SU-DHL-6 (cell line): ENCODE measurements around the gene ADCY3.

Experiments used
- H2AFZ ChIP-seq: fragments of 200-600 bp; sonication (generic); 2 replicates; pipeline ENCODE4 v1.6.1; 2014; ENCODE audit warnings: low read depth, mild to moderate bottlenecking, moderate library complexity, mixed read lengths, antibody characterized with exemption, low read length; ENCODE audit not compliant: severe bottlenecking
- H3F3A ChIP-seq: fragments of 200-600 bp; shearing (Covaris generic); 2 replicates; pipeline ENCODE4 v1.6.0; 2016; ENCODE audit warnings: antibody characterized with exemption, mild to moderate bottlenecking; ENCODE audit not compliant: insufficient read depth
- H3K27ac ChIP-seq: fragments of 200-600 bp; sonication (generic); 2 replicates; pipeline ENCODE4 v1.5.1; 2016; ENCODE audit warnings: low read depth, mild to moderate bottlenecking, low read length, moderate library complexity, mixed read lengths
- H3K27me3 ChIP-seq: fragments of 200-600 bp; sonication (generic), shearing (Covaris generic); 2 replicates; pipeline ENCODE4 v1.6.0; 2014; ENCODE audit warnings: mild to moderate bottlenecking, low read length
- H3K36me3 ChIP-seq: fragments of 200-600 bp; sonication (generic); 2 replicates; pipeline ENCODE4 v1.6.1; 2014; ENCODE audit warnings: mild to moderate bottlenecking, low read length, mixed read lengths
- H3K4me2 ChIP-seq: fragments of 300-600, 200-600 bp; shearing (Covaris generic), sonication (generic); 2 replicates; pipeline ENCODE4 v1.6.0; 2014; ENCODE audit warnings: low read length, low read depth, mild to moderate bottlenecking; ENCODE audit not compliant: poor library complexity, severe bottlenecking
- H3K4me3 ChIP-seq: fragments of 200-600 bp; sonication (generic); 2 replicates; pipeline ENCODE4 v1.5.1; 2014; ENCODE audit warnings: antibody characterized with exemption, low read length, mild to moderate bottlenecking, mixed read lengths; ENCODE audit not compliant: insufficient read depth, poor library complexity, severe bottlenecking
- H3K79me2 ChIP-seq: fragments of 200-600 bp; sonication (generic); 2 replicates; pipeline ENCODE4 v1.6.1; 2014; ENCODE audit warnings: mild to moderate bottlenecking, low read length, moderate library complexity; ENCODE audit not compliant: insufficient read depth
- H3K9ac ChIP-seq: fragments of 200-600 bp; sonication (generic); 2 replicates; pipeline ENCODE4 v1.7.0; 2014; ENCODE audit warnings: mild to moderate bottlenecking, low read length
- H3K9me2 ChIP-seq: fragments of 200-600 bp; sonication (generic); replicated peaks from 2 replicates; pipeline ENCODE4 v1.6.1; 2014; ENCODE audit warnings: low read length; ENCODE audit not compliant: insufficient read depth
- H3K9me3 ChIP-seq: fragments of 200-600 bp; sonication (generic); 2 replicates; pipeline ENCODE4 v1.6.1; 2014; ENCODE audit warnings: low read length, mixed read lengths; ENCODE audit not compliant: insufficient read depth
- H4K20me1 ChIP-seq: fragments of 200-600 bp; sonication (generic); 2 replicates; pipeline ENCODE4 v1.6.1; 2014; ENCODE audit warnings: low read depth, mild to moderate bottlenecking, antibody characterized with exemption, low read length, moderate library complexity, mixed read lengths
- CTCF ChIP-seq: fragments of 200-600 bp; sonication (generic); IDR thresholded peaks from one replicate; pipeline ENCODE4 v1.5.1; 2017; ENCODE audit warnings: antibody characterized with exemption, mild to moderate bottlenecking, low read length, moderate library complexity; ENCODE audit not compliant: insufficient read depth, poor library complexity, severe bottlenecking
- EZH2phosphoT487 ChIP-seq: fragments of 200-600 bp; sonication (generic), shearing (Covaris generic); conservative IDR thresholded peaks from 2 replicates; pipeline ENCODE4 v1.6.1; 2018; ENCODE audit warnings: mild to moderate bottlenecking, antibody characterized with exemption, low read length, moderate library complexity, mixed read lengths

ADCY3 gene

DNA sequence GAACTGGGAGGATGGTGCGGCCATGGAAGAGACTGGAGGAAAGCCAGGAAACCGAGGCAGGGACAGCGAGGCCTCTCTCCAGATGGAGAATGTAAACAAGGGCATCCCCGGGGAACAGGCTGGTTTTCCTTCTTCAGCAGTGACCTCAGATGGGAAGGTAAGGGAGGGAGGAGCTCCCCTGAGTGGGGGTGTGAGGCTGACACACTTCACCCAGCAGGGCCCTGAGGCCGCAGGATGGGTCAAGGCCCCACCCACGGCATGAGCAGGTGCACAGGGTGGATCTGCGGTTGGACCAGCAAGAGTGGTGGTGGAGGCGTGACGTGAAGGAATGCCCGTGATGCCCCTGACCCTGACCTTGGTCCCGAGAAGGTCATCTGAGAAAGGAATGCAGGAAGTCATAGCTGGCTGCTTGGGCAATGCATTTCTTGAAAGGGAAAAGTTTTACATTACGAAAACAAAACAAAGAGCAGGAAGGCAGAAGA, 48.1 kb downstream of the ADCY3 start:
- no peaks in the 10 kb centered on the region for H3K27me3 ChIP-seq
- no peak overlapping the region for H3K9ac ChIP-seq
- H3K9me3 ChIP-seq: no peaks in the 10 kb centered on the region
- peaks cover 11% of the 10 kb centered on the region; the same call in 1 of the 2 replicates for H3K79me2 ChIP-seq
- no peak for TF ChIP-seq CTCF
- no peak for TF ChIP-seq EZH2phosphoT487
- no peak overlapping the region for H3K4me3 ChIP-seq
- no peaks in the 10 kb centered on the region for H3F3A ChIP-seq
- no peaks in the 10 kb centered on the region for H3K9me2 ChIP-seq
- 0 out of 2 replicates have a peak, but pooled peaks cover 3% of the 10 kb centered on the region for H3K36me3 ChIP-seq
- no peak overlapping the region for H3K27ac ChIP-seq
- H3K4me2 ChIP-seq: no peak overlapping the region
- no peak overlapping the region for H2AFZ ChIP-seq
- H4K20me1 ChIP-seq: no peaks in the 10 kb centered on the region

- Histone ChIP-seq H3K36me3 (0 out of 2 replicates have a peak, but pooled peaks cover 3% of the 10 kb centered on the region), H3K79me2 (peaks cover 5% of the 10 kb centered on the region; the same call in 1 of the 2 replicates), H3K27ac (no peak overlapping the region), H3K4me3 (no peak overlapping the region), H2AFZ (no peak overlapping the region), H4K20me1 (no peaks in the 10 kb centered on the region), H3K9me3 (no peaks in the 10 kb centered on the region), H3F3A (no peaks in the 10 kb centered on the region), H3K9ac (no peak overlapping the region), H3K27me3 (no peaks in the 10 kb centered on the region), H3K9me2 (no peaks in the 10 kb centered on the region), H3K4me2 (no peak overlapping the region)
- TF ChIP-seq EZH2phosphoT487 (no peak), CTCF (no peak)
Observed at GRCh38 chr2:24870891-24871705, 48.9 kb downstream of the ADCY3 start.

DNA sequence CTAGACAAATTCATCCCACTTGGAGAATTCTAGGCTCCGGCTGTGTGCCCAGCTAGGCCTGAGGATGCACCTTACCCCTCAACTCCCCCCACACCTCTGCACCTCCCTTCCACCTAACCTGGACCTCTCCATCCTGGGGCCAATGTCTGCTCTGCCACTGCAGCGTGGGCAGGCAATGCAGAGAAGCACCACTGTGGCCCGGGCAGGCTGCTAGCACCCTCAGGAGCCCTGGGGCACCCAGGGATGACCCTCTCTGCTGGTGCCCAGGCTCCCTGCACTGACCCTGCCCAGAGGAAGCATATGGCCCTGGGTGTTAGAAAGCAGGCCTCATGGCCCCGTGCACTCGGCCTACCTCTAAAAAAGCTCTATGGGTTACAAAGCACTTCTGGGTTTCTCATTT, 49.6 kb downstream of the ADCY3 start:
- no peak overlapping the region for H2AFZ ChIP-seq
- no peak overlapping the region for H3K9ac ChIP-seq
- H3K4me3 ChIP-seq: no peak overlapping the region
- peaks cover 3% of the 10 kb centered on the region; the same call in 1 of the 2 replicates for H3K79me2 ChIP-seq
- H4K20me1 ChIP-seq: no peaks in the 10 kb centered on the region
- H3K4me2 ChIP-seq: no peak overlapping the region
- no peaks in the 10 kb centered on the region for H3K27me3 ChIP-seq
- no peak for TF ChIP-seq CTCF
- TF ChIP-seq EZH2phosphoT487: no peak
- H3K36me3 ChIP-seq: 0 out of 2 replicates have a peak, but pooled peaks cover 3% of the 10 kb centered on the region
- H3K9me3 ChIP-seq: no peaks in the 10 kb centered on the region
- no peaks in the 10 kb centered on the region for H3K9me2 ChIP-seq
- H3F3A ChIP-seq: no peaks in the 10 kb centered on the region
- no peak overlapping the region for H3K27ac ChIP-seq
